HepG2 (cell line): ENCODE results near the gene NADK2. TPM values are rescaled to one million over a fixed set of nuclear protein-coding genes. Genes with fewer than 3 reads are reported as not detected.
A peak's percentile ranks its signal among the peaks of the same experiment; 100 is the strongest.

ENCODE experiments used
- CENPT ChIP-seq: sonication (generic); formaldehyde crosslinking; IDR thresholded peaks from 2 replicates; pipeline ENCODE4 v1.8.0; 2022; ENCODE audit warnings: low read depth, mild to moderate bottlenecking, moderate library complexity, missing genetic modification reagents
- DPF2 ChIP-seq: sonication (generic); formaldehyde crosslinking; IDR thresholded peaks from 2 replicates; pipeline ENCODE4 v1.4.0; 2020; ENCODE audit warnings: mild to moderate bottlenecking, low read depth, missing genetic modification reagents, borderline replicate concordance
- GATAD2A ChIP-seq: IDR thresholded peaks from 2 replicates; pipeline ENCODE4 v1.6.1; 2016
- HMGXB4 ChIP-seq, 2 experiments: sonication (generic) in 1 of 2; formaldehyde crosslinking in 1 of 2; IDR thresholded peaks; 2 replicates each; pipeline versions ENCODE4 v1.4.0 to v1.6.1; 2018 to 2020; ENCODE audit warnings: missing genetic modification reagents in 2 of 2, borderline replicate concordance in 1 of 2, low read depth in 1 of 2, mild to moderate bottlenecking in 1 of 2, missing biosample characterization in 1 of 2
- MIER3 ChIP-seq: IDR thresholded peaks from 2 replicates; pipeline ENCODE4 v1.6.1; 2016; ENCODE audit warnings: missing compliant biosample characterization, borderline replicate concordance
- ZNF143 ChIP-seq: sonication (generic); formaldehyde crosslinking; IDR thresholded peaks from 2 replicates; pipeline ENCODE4 v1.4.0; 2020; ENCODE audit warnings: missing genetic modification reagents
- ZNF317 ChIP-seq: sonication (generic); formaldehyde crosslinking; IDR thresholded peaks from 2 replicates; pipeline ENCODE4 v1.5.0; 2020; ENCODE audit warnings: mild to moderate bottlenecking, missing genetic modification reagents
- ZNF503 ChIP-seq: sonication (generic); formaldehyde crosslinking; IDR thresholded peaks from 2 replicates; pipeline ENCODE4 v1.4.0; 2020; ENCODE audit warnings: missing genetic modification reagents
- ZNF639 ChIP-seq: conservative IDR thresholded peaks from 2 replicates; pipeline ENCODE4 v1.6.1; 2018; ENCODE audit warnings: missing genetic modification reagents
- ZNF7 ChIP-seq: IDR thresholded peaks from 2 replicates; pipeline ENCODE4 v1.6.1; 2016; ENCODE audit warnings: missing biosample characterization, missing genetic modification reagents
- ZNF713 ChIP-seq: sonication (generic); formaldehyde crosslinking; IDR thresholded peaks from 2 replicates; pipeline ENCODE4 v1.4.0; 2020; ENCODE audit warnings: mild to moderate bottlenecking, missing genetic modification reagents
- polyA plus RNA-seq, 8 experiments: library from polyadenylated mRNA; depleted of rRNA in 3 of 8; stranded (reverse) in 7 of 8; unstranded in 1 of 8; fragments of >200 nt; fragmentation: Illumina TruSeq in 4 of 8; extraction: Trizol in 4 of 8; gene quantifications; 2 replicates each; pipeline versions ENCODE4 v1.2.1 to v1.2.3, GENCODE V29; 2011 to 2016; ENCODE audit warnings: low read depth in 4 of 8, missing spikeins in 1 of 8, mixed read lengths in 1 of 8; ENCODE audit not compliant: insufficient read depth in 1 of 8
- total RNA-seq, 5 experiments: library from RNA; depleted of rRNA; stranded (reverse); fragments of >200 nt; fragmentation: Illumina TruSeq; extraction: Trizol; gene quantifications; 2 replicates each; pipeline ENCODE4 v1.2.3, GENCODE V29; 2016; ENCODE audit warnings: low read depth in 1 of 5
- TF ChIP-seq, protein P1 (sequence below): sonication (generic); formaldehyde crosslinking; IDR thresholded peaks from 2 replicates; pipeline ENCODE4 v1.4.0; 2020; ENCODE audit warnings: mild to moderate bottlenecking, missing genetic modification reagents, borderline replicate concordance
- TF ChIP-seq, protein P2 (sequence below): fragments of 450-650 bp; IDR thresholded peaks from 2 replicates; pipeline ENCODE4 v1.6.1; 2017; ENCODE audit warnings: mild to moderate bottlenecking

NADK2 gene
- total and polyA plus RNA-seq, 2 of the 13 experiments (the other 11 are each of a cell fraction or from before 2014, with no cell fraction given), result 13.9 to 71.4 TPM

DNA sequence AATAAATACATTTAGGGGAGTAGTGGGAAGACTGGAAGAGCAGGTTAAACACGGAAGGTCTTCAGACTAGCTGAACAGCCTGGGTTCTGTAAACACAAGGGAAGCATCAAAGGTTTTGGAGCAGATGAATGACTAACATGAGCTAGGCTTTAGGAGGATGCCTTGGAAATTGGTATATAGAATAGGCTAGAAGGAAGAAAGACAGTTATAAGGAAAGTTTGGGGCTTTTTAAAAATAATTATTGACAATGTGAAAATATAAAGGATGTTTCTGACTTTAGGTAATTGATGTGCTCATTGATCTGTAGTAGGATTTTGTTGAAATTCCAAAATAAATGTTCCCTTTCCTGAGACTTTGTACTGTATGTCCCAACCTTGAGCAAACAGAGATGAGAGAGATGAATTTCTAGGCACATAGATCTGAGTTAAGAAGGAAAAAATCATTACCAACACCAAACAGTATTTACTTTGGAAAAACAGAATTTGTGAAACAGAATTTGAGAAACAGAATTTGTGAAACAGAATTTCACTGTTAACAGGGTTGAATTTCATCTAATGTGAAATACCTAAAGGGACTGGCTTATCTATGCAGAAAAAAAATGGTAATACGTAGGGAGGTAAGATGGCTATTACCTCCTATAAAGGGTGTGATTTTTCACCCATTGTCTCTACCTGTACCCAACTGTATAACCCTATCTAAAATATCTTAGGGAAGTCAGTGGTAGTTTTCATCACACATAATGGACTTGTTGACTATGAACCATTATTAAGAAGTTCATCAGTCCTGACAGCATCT lies 61.0 kb downstream of the NADK2 start (continued):
- TF ChIP-seq, protein P1, sequence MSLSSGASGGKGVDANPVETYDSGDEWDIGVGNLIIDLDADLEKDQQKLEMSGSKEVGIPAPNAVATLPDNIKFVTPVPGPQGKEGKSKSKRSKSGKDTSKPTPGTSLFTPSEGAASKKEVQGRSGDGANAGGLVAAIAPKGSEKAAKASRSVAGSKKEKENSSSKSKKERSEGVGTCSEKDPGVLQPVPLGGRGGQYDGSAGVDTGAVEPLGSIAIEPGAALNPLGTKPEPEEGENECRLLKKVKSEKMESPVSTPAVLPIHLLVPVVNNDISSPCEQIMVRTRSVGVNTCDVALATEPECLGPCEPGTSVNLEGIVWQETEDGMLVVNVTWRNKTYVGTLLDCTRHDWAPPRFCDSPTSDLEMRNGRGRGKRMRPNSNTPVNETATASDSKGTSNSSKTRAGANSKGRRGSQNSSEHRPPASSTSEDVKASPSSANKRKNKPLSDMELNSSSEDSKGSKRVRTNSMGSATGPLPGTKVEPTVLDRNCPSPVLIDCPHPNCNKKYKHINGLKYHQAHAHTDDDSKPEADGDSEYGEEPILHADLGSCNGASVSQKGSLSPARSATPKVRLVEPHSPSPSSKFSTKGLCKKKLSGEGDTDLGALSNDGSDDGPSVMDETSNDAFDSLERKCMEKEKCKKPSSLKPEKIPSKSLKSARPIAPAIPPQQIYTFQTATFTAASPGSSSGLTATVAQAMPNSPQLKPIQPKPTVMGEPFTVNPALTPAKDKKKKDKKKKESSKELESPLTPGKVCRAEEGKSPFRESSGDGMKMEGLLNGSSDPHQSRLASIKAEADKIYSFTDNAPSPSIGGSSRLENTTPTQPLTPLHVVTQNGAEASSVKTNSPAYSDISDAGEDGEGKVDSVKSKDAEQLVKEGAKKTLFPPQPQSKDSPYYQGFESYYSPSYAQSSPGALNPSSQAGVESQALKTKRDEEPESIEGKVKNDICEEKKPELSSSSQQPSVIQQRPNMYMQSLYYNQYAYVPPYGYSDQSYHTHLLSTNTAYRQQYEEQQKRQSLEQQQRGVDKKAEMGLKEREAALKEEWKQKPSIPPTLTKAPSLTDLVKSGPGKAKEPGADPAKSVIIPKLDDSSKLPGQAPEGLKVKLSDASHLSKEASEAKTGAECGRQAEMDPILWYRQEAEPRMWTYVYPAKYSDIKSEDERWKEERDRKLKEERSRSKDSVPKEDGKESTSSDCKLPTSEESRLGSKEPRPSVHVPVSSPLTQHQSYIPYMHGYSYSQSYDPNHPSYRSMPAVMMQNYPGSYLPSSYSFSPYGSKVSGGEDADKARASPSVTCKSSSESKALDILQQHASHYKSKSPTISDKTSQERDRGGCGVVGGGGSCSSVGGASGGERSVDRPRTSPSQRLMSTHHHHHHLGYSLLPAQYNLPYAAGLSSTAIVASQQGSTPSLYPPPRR, result peak; percentile 86; the same call in 1 of the 2 replicates
- TF ChIP-seq GATAD2A (CRISPR knock-in tag) (peak; percentile 97), MIER3 (CRISPR knock-in tag) (peak; percentile 44; the same call in 1 of the 2 replicates), DPF2 (peak; percentile 93), HMGXB4 (CRISPR knock-in tag; IDR thresholded peaks at IDR 0.05; ENCODE audit: borderline replicate concordance in 1 of 2, low read depth in 1 of 2) (no peak), ZNF317 (CRISPR knock-in tag) (peak; percentile 75; the same call in 1 of the 2 replicates), ZNF143 (CRISPR knock-in tag) (no peak), ZNF713 (no peak), CENPT (CRISPR knock-in tag) (no peak), ZNF7 (CRISPR knock-in tag) (no peak), ZNF503 (peak; percentile 93), ZNF639 (no peak)
- TF ChIP-seq, protein P2, sequence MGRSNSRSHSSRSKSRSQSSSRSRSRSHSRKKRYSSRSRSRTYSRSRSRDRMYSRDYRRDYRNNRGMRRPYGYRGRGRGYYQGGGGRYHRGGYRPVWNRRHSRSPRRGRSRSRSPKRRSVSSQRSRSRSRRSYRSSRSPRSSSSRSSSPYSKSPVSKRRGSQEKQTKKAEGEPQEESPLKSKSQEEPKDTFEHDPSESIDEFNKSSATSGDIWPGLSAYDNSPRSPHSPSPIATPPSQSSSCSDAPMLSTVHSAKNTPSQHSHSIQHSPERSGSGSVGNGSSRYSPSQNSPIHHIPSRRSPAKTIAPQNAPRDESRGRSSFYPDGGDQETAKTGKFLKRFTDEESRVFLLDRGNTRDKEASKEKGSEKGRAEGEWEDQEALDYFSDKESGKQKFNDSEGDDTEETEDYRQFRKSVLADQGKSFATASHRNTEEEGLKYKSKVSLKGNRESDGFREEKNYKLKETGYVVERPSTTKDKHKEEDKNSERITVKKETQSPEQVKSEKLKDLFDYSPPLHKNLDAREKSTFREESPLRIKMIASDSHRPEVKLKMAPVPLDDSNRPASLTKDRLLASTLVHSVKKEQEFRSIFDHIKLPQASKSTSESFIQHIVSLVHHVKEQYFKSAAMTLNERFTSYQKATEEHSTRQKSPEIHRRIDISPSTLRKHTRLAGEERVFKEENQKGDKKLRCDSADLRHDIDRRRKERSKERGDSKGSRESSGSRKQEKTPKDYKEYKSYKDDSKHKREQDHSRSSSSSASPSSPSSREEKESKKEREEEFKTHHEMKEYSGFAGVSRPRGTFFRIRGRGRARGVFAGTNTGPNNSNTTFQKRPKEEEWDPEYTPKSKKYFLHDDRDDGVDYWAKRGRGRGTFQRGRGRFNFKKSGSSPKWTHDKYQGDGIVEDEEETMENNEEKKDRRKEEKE, result no peak
